GM12892 (cell line): ENCODE data around the gene SLC18A3.

Source experiments
- POLR2A ChIP-seq: IDR thresholded peaks from 2 replicates; pipeline ENCODE4 v1.6.1; 2011; ENCODE audit warnings: low read depth, low read length, control low read depth
- POLR2AphosphoS5 ChIP-seq: IDR thresholded peaks from 2 replicates; pipeline ENCODE4 v1.6.1; 2011; ENCODE audit warnings: low read depth, low read length, control low read depth
- TAF1 ChIP-seq: IDR thresholded peaks from 2 replicates; pipeline ENCODE4 v1.6.1; 2011; ENCODE audit warnings: low read depth, mild to moderate bottlenecking, control low read depth, low read length, borderline replicate concordance

DNA sequence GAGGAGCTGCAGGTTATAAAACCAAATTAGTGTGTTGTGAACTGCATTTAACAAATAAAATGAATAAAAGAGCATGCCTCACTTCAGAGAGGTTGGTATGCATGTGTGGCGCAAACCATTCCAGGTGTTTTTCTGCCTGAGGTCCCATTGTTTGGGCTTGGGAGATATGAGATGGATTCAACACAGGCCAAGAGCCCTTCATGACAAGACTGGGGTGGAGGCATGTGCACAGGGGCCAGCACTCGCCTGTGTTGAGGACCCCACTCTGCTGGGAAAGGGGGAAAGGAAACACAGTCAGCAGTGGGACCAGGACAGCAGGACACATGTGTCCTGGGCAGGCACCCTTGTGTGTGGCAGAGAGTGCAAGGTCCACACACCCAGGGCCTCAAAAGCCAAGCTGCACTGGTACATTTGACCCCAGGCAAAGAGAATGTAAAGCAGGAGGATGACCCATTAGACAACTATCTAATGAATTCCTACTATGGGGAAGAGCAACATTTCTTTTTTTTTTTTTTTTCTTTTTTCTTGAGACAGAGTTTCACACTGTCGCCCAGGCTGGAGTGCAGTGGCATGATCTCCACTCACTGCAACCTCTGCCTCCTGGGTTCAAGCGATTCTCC, 9.2 kb upstream of the SLC18A3 start:
- no peak for TF ChIP-seq POLR2AphosphoS5
- no peak for TF ChIP-seq TAF1
- no peak for TF ChIP-seq POLR2A
